Fibroblast of upper back skin (primary cell): ENCODE data around the gene FNDC4.

Experiments
- DNase-seq: peaks from one replicate; pipeline ENCODE4 v3.0.0-alpha.2; 2013

The FNDC4 gene

GRCh38 chr2:27492557-27492956, 2.4 kb downstream of the FNDC4 start:
- no peak for DNase-seq

GRCh38 chr2:27489498-27490397, 5.3 kb downstream of the FNDC4 start, which contains the start of gene IFT172:
Gene IFT172, minus strand, starts transcription at chr2:27489743. Its CDS starts 90 bp downstream, at chr2:27489653.
- DNase-seq = peak; percentile 97

- peak; percentile 14 for DNase-seq
These were observed 5.9 kb downstream of the FNDC4 start for GRCh38 chr2:27489118-27489497.

GRCh38 chr2:27485496-27485895, 9.5 kb downstream of the FNDC4 start:
- DNase-seq = no peak

- DNase-seq = no peak
These were observed 23.0 kb downstream of the FNDC4 start for GRCh38 chr2:27471961-27472360.

- DNase-seq = no peak
These were observed 30.6 kb downstream of the FNDC4 start for GRCh38 chr2:27464443-27464842.

- no peak for DNase-seq
These were observed 33.9 kb downstream of the FNDC4 start for GRCh38 chr2:27461118-27461517.

GRCh38 chr2:27453968-27454367, 41.0 kb downstream of the FNDC4 start:
- DNase-seq = no peak

- no peak for DNase-seq
These were observed 43.9 kb downstream of the FNDC4 start for GRCh38 chr2:27451095-27451494.

GRCh38 chr2:27448381-27448780, 46.6 kb downstream of the FNDC4 start:
- no peak for DNase-seq

GRCh38 chr2:27446057-27446456, 48.9 kb downstream of the FNDC4 start:
- DNase-seq = no peak

- no peak for DNase-seq
These were observed 49.4 kb downstream of the FNDC4 start for GRCh38 chr2:27445615-27446014.

- no peak for DNase-seq
These were observed 49.8 kb downstream of the FNDC4 start for GRCh38 chr2:27445155-27445554.

GRCh38 chr2:27442920-27443282, 52.1 kb downstream of the FNDC4 start:
- DNase-seq = no peak

- no peak for DNase-seq
These were observed 52.8 kb downstream of the FNDC4 start, which contains the start of gene KRTCAP3 for GRCh38 chr2:27441958-27442919. Gene KRTCAP3, plus strand, starts transcription at chr2:27442381. Its CDS starts 32 bp downstream, at chr2:27442413.
